ENCODE results near the gene ING3.

Gene ING3

GRCh38 chr7:120950539-120951308 lies at the start of gene ING3:
ING3 (plus strand) TSS chr7:120950777; CDS start chr7:120950897, 120 bp downstream.
- peak; percentile 97 for DNase-seq (ENCODE audit: low read depth)

GRCh38 chr7:120915314-120916105 lies 35.1 kb upstream of the ING3 start:
- DNase-seq (ENCODE audit: low read depth), result no peak

GRCh38 chr7:120916121-120916520 lies 34.5 kb upstream of the ING3 start:
- DNase-seq (ENCODE audit: low read depth), result no peak

- no peak for DNase-seq (ENCODE audit: low read depth)
Measured at GRCh38 chr7:120916538-120916937, 34.0 kb upstream of the ING3 start.

- no peak for DNase-seq (ENCODE audit: low read depth)
Measured at GRCh38 chr7:120919466-120919865, 31.1 kb upstream of the ING3 start.

- DNase-seq (ENCODE audit: low read depth), result no peak
Measured at GRCh38 chr7:120920034-120920433, 30.5 kb upstream of the ING3 start.

- DNase-seq (ENCODE audit: low read depth), result no peak
Measured at GRCh38 chr7:120920591-120921274, 29.8 kb upstream of the ING3 start.

- DNase-seq (ENCODE audit: low read depth), result no peak
Measured at GRCh38 chr7:120924837-120925236, 25.7 kb upstream of the ING3 start.

- DNase-seq (ENCODE audit: low read depth), result no peak
Measured at GRCh38 chr7:120925392-120925791, 25.2 kb upstream of the ING3 start.

GRCh38 chr7:120926943-120927346 lies 23.6 kb upstream of the ING3 start:
- no peak for DNase-seq (ENCODE audit: low read depth)

- DNase-seq (ENCODE audit: low read depth), result no peak
Measured at GRCh38 chr7:120927454-120928103, 23.0 kb upstream of the ING3 start.

GRCh38 chr7:120931243-120931642 lies 19.3 kb upstream of the ING3 start:
- DNase-seq (ENCODE audit: low read depth), result no peak

GRCh38 chr7:120933475-120933874 lies 17.1 kb upstream of the ING3 start:
- no peak for DNase-seq (ENCODE audit: low read depth)

- no peak for DNase-seq (ENCODE audit: low read depth)
Measured at GRCh38 chr7:120939345-120939744, 11.2 kb upstream of the ING3 start.

GRCh38 chr7:120941064-120941463 lies 9.5 kb upstream of the ING3 start:
- DNase-seq (ENCODE audit: low read depth), result no peak

- DNase-seq (ENCODE audit: low read depth), result no peak
Measured at GRCh38 chr7:120941856-120942255, 8.7 kb upstream of the ING3 start.

- no peak for DNase-seq (ENCODE audit: low read depth)
Measured at GRCh38 chr7:120942861-120943260, 7.7 kb upstream of the ING3 start.

GRCh38 chr7:120944826-120945562 lies 5.6 kb upstream of the ING3 start:
- DNase-seq (ENCODE audit: low read depth), result no peak

GRCh38 chr7:120947980-120948379 lies 2.6 kb upstream of the ING3 start:
- no peak for DNase-seq (ENCODE audit: low read depth)

GRCh38 chr7:120949393-120949911 lies 1.1 kb upstream of the ING3 start:
- no peak for DNase-seq (ENCODE audit: low read depth)

GRCh38 chr7:120949998-120950538 lies 509 bp upstream of the ING3 start:
- no peak for DNase-seq (ENCODE audit: low read depth)

Measured in activated T-helper 1 cell treated with Interleukin-2 at 50 U/mL for 16 hours (primary cell).